ENCODE results near the gene ANKRD28.

ANKRD28 gene

GRCh38 chr3:15660055-15660935 lies 137.5 kb downstream of the ANKRD28 start:
- no peak for DNase-seq

GRCh38 chr3:15659254-15659975 lies 138.4 kb downstream of the ANKRD28 start:
- no peak for DNase-seq

- DNase-seq: no peak
Observed at GRCh38 chr3:15657016-15657415, 140.8 kb downstream of the ANKRD28 start.

- no peak for DNase-seq
Observed at GRCh38 chr3:15656342-15656741, 141.4 kb downstream of the ANKRD28 start.

GRCh38 chr3:15654891-15655290 lies 142.9 kb downstream of the ANKRD28 start:
- DNase-seq: no peak

GRCh38 chr3:15654127-15654526 lies 143.7 kb downstream of the ANKRD28 start:
- no peak for DNase-seq

GRCh38 chr3:15653321-15653720 lies 144.5 kb downstream of the ANKRD28 start:
- no peak for DNase-seq

GRCh38 chr3:15651396-15651795 lies 146.4 kb downstream of the ANKRD28 start:
- no peak for DNase-seq

- no peak for DNase-seq
Observed at GRCh38 chr3:15649858-15650257, 147.9 kb downstream of the ANKRD28 start.

GRCh38 chr3:15649341-15649740 lies 148.4 kb downstream of the ANKRD28 start:
- no peak for DNase-seq

GRCh38 chr3:15647611-15648167 lies 150.1 kb downstream of the ANKRD28 start:
- DNase-seq: peak in 4 of 5 donors; percentile 12 to 92 (median 30)

GRCh38 chr3:15646851-15647511 lies 150.8 kb downstream of the ANKRD28 start:
- no peak for DNase-seq

GRCh38 chr3:15645740-15646501 lies 151.9 kb downstream of the ANKRD28 start:
- DNase-seq: no peak

- no peak for DNase-seq
Observed at GRCh38 chr3:15645246-15645645, 152.5 kb downstream of the ANKRD28 start.

- no peak for DNase-seq
Observed at GRCh38 chr3:15638891-15639262, 158.9 kb downstream of the ANKRD28 start.

- no peak for DNase-seq
Observed at GRCh38 chr3:15638193-15638890, 159.4 kb downstream of the ANKRD28 start.

- DNase-seq: no peak
Observed at GRCh38 chr3:15637131-15637951, 160.4 kb downstream of the ANKRD28 start.

GRCh38 chr3:15636028-15636709 lies 161.6 kb downstream of the ANKRD28 start:
- peak in 1 of 5 donors; percentile 81 for DNase-seq

- DNase-seq: no peak
Observed at GRCh38 chr3:15635121-15635661, 162.6 kb downstream of the ANKRD28 start.

GRCh38 chr3:15634671-15635070 lies 163.1 kb downstream of the ANKRD28 start:
- DNase-seq: no peak

Measured in T-helper 1 cell (primary cell).